SU-DHL-6 (cell line): ENCODE data around the gene ANXA1.
"Not testable (repeated sequence)": the region's sequence is repeated elsewhere in the genome, so short reads cannot be mapped to it uniquely, and the experiment has no call there.

Experiments
- H2AFZ ChIP-seq: fragments of 200-600 bp; sonication (generic); 2 replicates; pipeline ENCODE4 v1.6.1; 2014; ENCODE audit warnings: low read depth, mild to moderate bottlenecking, moderate library complexity, mixed read lengths, antibody characterized with exemption, low read length; ENCODE audit not compliant: severe bottlenecking
- H3F3A ChIP-seq: fragments of 200-600 bp; shearing (Covaris generic); 2 replicates; pipeline ENCODE4 v1.6.0; 2016; ENCODE audit warnings: antibody characterized with exemption, mild to moderate bottlenecking; ENCODE audit not compliant: insufficient read depth
- H3K27ac ChIP-seq: fragments of 200-600 bp; sonication (generic); 2 replicates; pipeline ENCODE4 v1.5.1; 2016; ENCODE audit warnings: low read depth, mild to moderate bottlenecking, low read length, moderate library complexity, mixed read lengths
- H3K27me3 ChIP-seq: fragments of 200-600 bp; sonication (generic), shearing (Covaris generic); 2 replicates; pipeline ENCODE4 v1.6.0; 2014; ENCODE audit warnings: mild to moderate bottlenecking, low read length
- H3K36me3 ChIP-seq: fragments of 200-600 bp; sonication (generic); 2 replicates; pipeline ENCODE4 v1.6.1; 2014; ENCODE audit warnings: mild to moderate bottlenecking, low read length, mixed read lengths
- H3K4me2 ChIP-seq: fragments of 300-600, 200-600 bp; shearing (Covaris generic), sonication (generic); 2 replicates; pipeline ENCODE4 v1.6.0; 2014; ENCODE audit warnings: low read length, low read depth, mild to moderate bottlenecking; ENCODE audit not compliant: poor library complexity, severe bottlenecking
- H3K4me3 ChIP-seq: fragments of 200-600 bp; sonication (generic); 2 replicates; pipeline ENCODE4 v1.5.1; 2014; ENCODE audit warnings: antibody characterized with exemption, low read length, mild to moderate bottlenecking, mixed read lengths; ENCODE audit not compliant: insufficient read depth, poor library complexity, severe bottlenecking
- H3K79me2 ChIP-seq: fragments of 200-600 bp; sonication (generic); 2 replicates; pipeline ENCODE4 v1.6.1; 2014; ENCODE audit warnings: mild to moderate bottlenecking, low read length, moderate library complexity; ENCODE audit not compliant: insufficient read depth
- H3K9ac ChIP-seq: fragments of 200-600 bp; sonication (generic); 2 replicates; pipeline ENCODE4 v1.7.0; 2014; ENCODE audit warnings: mild to moderate bottlenecking, low read length
- H3K9me2 ChIP-seq: fragments of 200-600 bp; sonication (generic); replicated peaks from 2 replicates; pipeline ENCODE4 v1.6.1; 2014; ENCODE audit warnings: low read length; ENCODE audit not compliant: insufficient read depth
- H3K9me3 ChIP-seq: fragments of 200-600 bp; sonication (generic); 2 replicates; pipeline ENCODE4 v1.6.1; 2014; ENCODE audit warnings: low read length, mixed read lengths; ENCODE audit not compliant: insufficient read depth
- H4K20me1 ChIP-seq: fragments of 200-600 bp; sonication (generic); 2 replicates; pipeline ENCODE4 v1.6.1; 2014; ENCODE audit warnings: low read depth, mild to moderate bottlenecking, antibody characterized with exemption, low read length, moderate library complexity, mixed read lengths
- CTCF ChIP-seq: fragments of 200-600 bp; sonication (generic); IDR thresholded peaks from one replicate; pipeline ENCODE4 v1.5.1; 2017; ENCODE audit warnings: antibody characterized with exemption, mild to moderate bottlenecking, low read length, moderate library complexity; ENCODE audit not compliant: insufficient read depth, poor library complexity, severe bottlenecking
- EZH2phosphoT487 ChIP-seq: fragments of 200-600 bp; sonication (generic), shearing (Covaris generic); conservative IDR thresholded peaks from 2 replicates; pipeline ENCODE4 v1.6.1; 2018; ENCODE audit warnings: mild to moderate bottlenecking, antibody characterized with exemption, low read length, moderate library complexity, mixed read lengths

Gene ANXA1

GRCh38 chr9:73183917-73184861 lies 32.5 kb downstream of the ANXA1 start:
- H2AFZ ChIP-seq = no peak overlapping the region
- H3K27me3 ChIP-seq = no peaks in the 10 kb centered on the region
- H3K9me2 ChIP-seq = no peaks in the 10 kb centered on the region
- TF ChIP-seq CTCF = peak; percentile 20
- TF ChIP-seq EZH2phosphoT487 = no peak
- H3K9me3 ChIP-seq = no peaks in the 10 kb centered on the region
- H3K36me3 ChIP-seq = no peaks in the 10 kb centered on the region; the same call in 1 of the 2 replicates
- H3K4me2 ChIP-seq = no peak overlapping the region
- H3K27ac ChIP-seq = no peak overlapping the region
- no peaks in the 10 kb centered on the region for H3K79me2 ChIP-seq
- H3F3A ChIP-seq = no peaks in the 10 kb centered on the region
- no peak overlapping the region for H3K4me3 ChIP-seq
- H4K20me1 ChIP-seq = no peaks in the 10 kb centered on the region
- no peak overlapping the region for H3K9ac ChIP-seq

- not testable (repeated sequence) for H3K9me2 ChIP-seq, H3F3A ChIP-seq, H3K4me3 ChIP-seq, H4K20me1 ChIP-seq, H3K4me2 ChIP-seq, H3K9ac ChIP-seq, H2AFZ ChIP-seq, H3K27ac ChIP-seq, H3K9me3 ChIP-seq, H3K27me3 ChIP-seq, H3K36me3 ChIP-seq, H3K79me2 ChIP-seq
Observed at GRCh38 chr9:73191109-73191508, 39.4 kb downstream of the ANXA1 start.

DNA sequence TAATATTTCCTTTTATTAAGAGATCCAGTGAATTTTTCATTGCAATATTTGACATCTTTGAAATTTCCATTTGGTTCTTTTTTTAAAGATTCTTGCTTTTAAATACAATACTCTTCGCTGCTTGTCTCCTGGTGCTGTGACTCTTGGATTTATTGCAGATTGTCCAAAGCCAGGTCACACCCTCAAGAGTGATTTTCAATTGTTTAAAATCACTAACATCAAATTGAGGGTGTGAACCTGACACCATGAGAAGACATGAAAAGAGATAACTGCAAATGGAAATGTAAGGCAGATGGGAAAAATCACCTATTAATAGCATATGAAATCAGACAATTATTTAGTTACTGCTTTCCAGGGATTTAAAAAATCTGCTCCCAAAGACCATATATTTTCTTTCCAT lies 42.6 kb downstream of the ANXA1 start:
- Histone ChIP-seq H2AFZ (no peak overlapping the region), H3K9me3 (no peaks in the 10 kb centered on the region), H3K9me2 (no peaks in the 10 kb centered on the region), H3F3A (no peaks in the 10 kb centered on the region), H3K79me2 (no peaks in the 10 kb centered on the region), H4K20me1 (no peaks in the 10 kb centered on the region), H3K9ac (no peak overlapping the region), H3K4me2 (no peak overlapping the region), H3K4me3 (no peak overlapping the region), H3K36me3 (no peaks in the 10 kb centered on the region), H3K27ac (no peak overlapping the region), H3K27me3 (no peaks in the 10 kb centered on the region)
- TF ChIP-seq CTCF (no peak), EZH2phosphoT487 (no peak)

GRCh38 chr9:73199448-73199847 lies 47.8 kb downstream of the ANXA1 start:
- no peak overlapping the region for H3K27ac ChIP-seq
- no peak overlapping the region for H2AFZ ChIP-seq
- no peaks in the 10 kb centered on the region for H3F3A ChIP-seq
- no peaks in the 10 kb centered on the region for H3K27me3 ChIP-seq
- no peak overlapping the region for H3K4me3 ChIP-seq
- no peaks in the 10 kb centered on the region for H3K9me3 ChIP-seq
- H3K9me2 ChIP-seq = no peaks in the 10 kb centered on the region
- H3K4me2 ChIP-seq = no peak overlapping the region
- H4K20me1 ChIP-seq = no peaks in the 10 kb centered on the region
- TF ChIP-seq CTCF (no peak), EZH2phosphoT487 (no peak)
- H3K36me3 ChIP-seq = no peaks in the 10 kb centered on the region
- no peaks in the 10 kb centered on the region for H3K79me2 ChIP-seq
- H3K9ac ChIP-seq = no peak overlapping the region
